GM19452 (cell line): ENCODE results near the gene IFIT2.
"Not testable (repeated sequence)": the region's sequence is repeated elsewhere in the genome, so short reads cannot be mapped to it uniquely, and the experiment has no call there.

ENCODE experiments used
- ATAC-seq: cut with Tn5 transposase; IDR thresholded peaks from one replicate; pipeline ENCODE4 v1.9.1; 2021; ENCODE audit not compliant: unreplicated experiment

IFIT2 gene

GRCh38 chr10:89306434-89307268 lies 4.8 kb downstream of the IFIT2 start:
- no peak for ATAC-seq

- ATAC-seq: no peak
Measured at GRCh38 chr10:89307269-89307577, 5.4 kb downstream of the IFIT2 start.

- ATAC-seq: no peak
Measured at GRCh38 chr10:89308266-89308665, 6.4 kb downstream of the IFIT2 start.

- no peak for ATAC-seq
Measured at GRCh38 chr10:89308736-89309135, 6.9 kb downstream of the IFIT2 start.

- ATAC-seq: no peak
Measured at GRCh38 chr10:89309156-89310055, 7.6 kb downstream of the IFIT2 start.

GRCh38 chr10:89310056-89310893 lies 8.4 kb downstream of the IFIT2 start:
- no peak for ATAC-seq

GRCh38 chr10:89312973-89313372 lies 11.1 kb downstream of the IFIT2 start:
- no peak for ATAC-seq

- ATAC-seq: no peak
Measured at GRCh38 chr10:89314676-89315075, 12.8 kb downstream of the IFIT2 start.

- not testable (repeated sequence) for ATAC-seq
Measured at GRCh38 chr10:89318047-89318446, 16.2 kb downstream of the IFIT2 start.

GRCh38 chr10:89325081-89325480 lies 23.2 kb downstream of the IFIT2 start:
- ATAC-seq: not testable (repeated sequence)

GRCh38 chr10:89325856-89326255 lies 24.0 kb downstream of the IFIT2 start:
- ATAC-seq: not testable (repeated sequence)

GRCh38 chr10:89327803-89328441 lies 26.1 kb downstream of the IFIT2 start, which contains the start of gene IFIT3:
IFIT3 (plus strand) TSS chr10:89327997; CDS start chr10:89328074, 77 bp downstream.
- peak; percentile 33 for ATAC-seq

- no peak for ATAC-seq
Measured at GRCh38 chr10:89329151-89329550, 27.3 kb downstream of the IFIT2 start.

GRCh38 chr10:89330014-89330413 lies 28.2 kb downstream of the IFIT2 start:
- ATAC-seq: not testable (repeated sequence)

- ATAC-seq: no peak
Measured at GRCh38 chr10:89330537-89331212, 28.8 kb downstream of the IFIT2 start.

- not testable (repeated sequence) for ATAC-seq
Measured at GRCh38 chr10:89331487-89332122, 29.8 kb downstream of the IFIT2 start.

- ATAC-seq: peak; percentile 44
Measured at GRCh38 chr10:89332123-89332633, 30.3 kb downstream of the IFIT2 start.

- no peak for ATAC-seq
Measured at GRCh38 chr10:89335226-89335625, 33.4 kb downstream of the IFIT2 start.

- no peak for ATAC-seq
Measured at GRCh38 chr10:89336241-89336640, 34.4 kb downstream of the IFIT2 start.
